Fibroblast of skin of back (primary cell): Measurements from ENCODE around the gene SLC2A11.
"Not testable (repeated sequence)": the region's sequence is repeated elsewhere in the genome, so short reads cannot be mapped to it uniquely, and the experiment has no call there.

ENCODE experiments used
- DNase-seq: peaks from one replicate; pipeline ENCODE4 v3.0.0-alpha.2; 2013

SLC2A11 gene

DNA sequence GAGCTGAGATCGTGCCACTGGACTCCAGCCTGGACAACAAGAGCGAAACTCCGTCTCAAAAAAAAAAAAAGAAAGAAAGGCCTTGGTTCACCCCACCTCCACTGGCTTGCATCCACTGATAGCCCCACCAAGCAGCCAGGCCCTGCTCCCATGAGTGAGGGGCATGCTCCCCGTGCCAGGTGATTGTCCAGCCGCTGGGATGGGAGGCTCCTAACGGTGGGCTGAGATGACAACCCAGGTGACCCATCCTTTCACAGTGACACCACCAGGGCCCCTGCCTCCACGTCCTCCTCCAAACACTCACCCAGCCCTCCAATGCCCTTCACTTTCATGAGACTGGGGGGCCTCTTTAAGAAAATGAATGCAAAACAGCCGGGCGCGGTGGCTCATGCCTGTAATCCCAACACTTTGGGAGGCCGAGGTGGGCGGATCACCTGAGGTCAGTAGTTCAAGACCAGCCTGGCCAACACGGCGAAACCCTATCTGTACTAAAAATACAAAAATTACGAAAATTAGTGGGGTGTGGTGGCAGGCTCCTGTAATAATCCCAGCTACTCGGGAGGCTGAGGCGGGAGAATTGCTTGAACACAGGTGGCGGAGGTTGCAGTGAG, 10.3 kb upstream of the SLC2A11 start:
- no peak for DNase-seq

DNA sequence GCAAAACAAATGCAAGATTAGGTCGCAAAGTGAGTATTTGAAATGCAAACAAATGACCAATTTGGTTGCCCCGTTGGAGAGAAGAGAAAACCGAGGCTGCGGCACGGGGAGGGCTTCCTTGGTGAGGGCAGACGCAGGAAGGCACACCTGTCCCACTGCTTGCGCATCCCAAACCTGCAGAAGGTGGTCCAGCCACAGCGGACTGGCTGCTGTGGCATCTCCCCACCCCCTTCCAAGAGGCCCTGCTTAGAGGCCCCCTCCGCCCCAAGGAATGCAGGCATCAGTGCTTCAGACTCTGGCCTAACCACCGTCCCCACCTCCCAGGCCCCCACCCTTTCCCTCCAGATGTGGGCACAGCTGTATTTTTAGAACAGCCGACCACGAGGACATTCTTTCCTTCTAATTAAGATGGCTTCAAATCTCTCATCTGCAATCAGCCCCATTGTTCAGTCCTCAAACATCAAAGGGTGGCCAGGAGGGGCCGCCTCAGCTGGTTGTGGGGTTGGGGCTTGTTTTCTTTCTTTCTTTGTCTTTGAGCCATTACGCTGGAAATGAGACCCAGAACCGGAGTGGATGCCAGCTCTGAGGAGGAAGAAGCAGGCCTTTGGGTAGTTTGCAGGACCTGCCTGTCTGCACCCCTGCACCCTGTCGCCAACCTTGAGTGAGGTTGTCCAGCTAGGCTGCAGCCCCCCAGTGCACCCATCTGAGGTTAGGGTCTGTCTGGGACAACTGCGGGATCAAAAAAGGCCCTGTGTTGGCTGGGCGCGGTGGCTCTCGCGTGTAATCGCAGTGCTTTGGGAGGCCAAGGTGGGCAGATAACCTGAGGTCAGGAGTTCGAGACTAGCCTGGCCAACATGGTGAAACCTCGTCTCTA, 9.4 kb upstream of the SLC2A11 start:
- DNase-seq, result no peak

DNA sequence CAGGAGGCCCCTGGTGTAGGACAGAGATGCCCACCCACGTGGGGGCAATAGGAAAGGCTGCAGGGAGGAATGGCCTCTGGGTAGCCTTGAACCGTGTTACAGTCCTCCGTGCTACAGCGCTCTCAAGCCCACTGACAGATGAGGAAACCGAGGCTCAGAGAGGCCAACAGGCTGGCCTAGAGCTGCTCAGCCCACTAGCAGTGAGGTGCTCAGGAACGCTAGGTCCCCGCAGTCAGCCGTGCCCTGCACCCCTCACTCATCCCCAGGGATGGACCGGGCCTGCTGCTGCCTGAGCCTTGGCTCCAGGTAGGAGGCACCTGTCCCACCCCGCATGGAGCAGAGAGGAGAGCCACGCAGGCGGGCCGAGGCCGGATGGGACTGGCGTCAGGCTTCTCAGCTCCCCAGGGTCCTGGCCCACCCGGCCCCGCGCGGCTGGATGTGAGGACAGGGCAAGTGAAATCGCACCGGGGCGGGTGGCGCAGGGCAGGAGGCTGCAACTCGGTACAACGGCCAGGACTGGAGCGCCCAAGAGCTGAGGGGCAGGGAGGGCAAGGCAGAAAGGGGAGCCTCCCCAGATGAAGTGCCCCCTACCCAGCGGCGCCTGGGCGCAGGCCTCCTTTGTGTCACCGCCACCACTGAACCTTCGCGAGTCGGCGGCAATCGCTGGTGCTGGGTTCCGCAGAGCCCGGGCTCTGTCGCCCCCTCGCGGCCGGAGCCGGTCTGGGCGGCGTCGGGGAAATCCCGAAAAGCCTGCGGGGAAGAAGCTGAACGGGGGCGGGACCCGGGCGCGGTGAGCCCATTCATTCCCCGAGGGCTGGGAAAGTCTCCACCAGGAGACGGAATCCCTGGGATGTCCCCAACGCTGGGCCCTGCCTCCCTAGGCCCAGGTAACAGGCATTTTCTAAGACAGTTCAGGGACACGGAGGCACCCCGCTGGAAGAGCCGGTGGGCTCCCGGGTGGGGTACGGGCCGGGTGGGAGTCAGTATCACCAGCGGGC, 8.4 kb upstream of the SLC2A11 start:
- DNase-seq, result peak; percentile 75

DNA sequence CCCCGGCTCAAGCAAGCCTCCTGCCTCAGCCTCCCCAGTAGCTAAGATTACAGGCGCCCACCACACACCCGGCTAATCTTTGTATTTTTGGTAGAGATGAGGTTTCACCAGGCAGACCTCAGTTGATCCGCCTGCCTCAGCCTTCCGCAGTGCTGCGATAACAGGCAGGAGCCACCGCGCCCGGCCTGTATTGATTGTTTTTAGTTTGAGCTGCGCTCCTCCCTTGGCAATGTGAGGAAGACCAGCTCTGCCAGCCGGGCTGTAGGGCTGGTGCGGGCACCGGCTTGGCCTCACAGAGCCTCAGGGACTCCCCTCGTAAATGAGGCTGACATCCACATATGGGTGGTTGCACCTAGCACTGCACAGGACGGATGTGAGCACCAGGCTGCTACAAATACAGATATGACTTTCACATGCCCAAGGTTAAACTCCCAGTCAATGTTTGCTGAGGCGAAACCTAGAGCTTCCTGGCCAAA, 7.5 kb upstream of the SLC2A11 start:
- no peak for DNase-seq

DNA sequence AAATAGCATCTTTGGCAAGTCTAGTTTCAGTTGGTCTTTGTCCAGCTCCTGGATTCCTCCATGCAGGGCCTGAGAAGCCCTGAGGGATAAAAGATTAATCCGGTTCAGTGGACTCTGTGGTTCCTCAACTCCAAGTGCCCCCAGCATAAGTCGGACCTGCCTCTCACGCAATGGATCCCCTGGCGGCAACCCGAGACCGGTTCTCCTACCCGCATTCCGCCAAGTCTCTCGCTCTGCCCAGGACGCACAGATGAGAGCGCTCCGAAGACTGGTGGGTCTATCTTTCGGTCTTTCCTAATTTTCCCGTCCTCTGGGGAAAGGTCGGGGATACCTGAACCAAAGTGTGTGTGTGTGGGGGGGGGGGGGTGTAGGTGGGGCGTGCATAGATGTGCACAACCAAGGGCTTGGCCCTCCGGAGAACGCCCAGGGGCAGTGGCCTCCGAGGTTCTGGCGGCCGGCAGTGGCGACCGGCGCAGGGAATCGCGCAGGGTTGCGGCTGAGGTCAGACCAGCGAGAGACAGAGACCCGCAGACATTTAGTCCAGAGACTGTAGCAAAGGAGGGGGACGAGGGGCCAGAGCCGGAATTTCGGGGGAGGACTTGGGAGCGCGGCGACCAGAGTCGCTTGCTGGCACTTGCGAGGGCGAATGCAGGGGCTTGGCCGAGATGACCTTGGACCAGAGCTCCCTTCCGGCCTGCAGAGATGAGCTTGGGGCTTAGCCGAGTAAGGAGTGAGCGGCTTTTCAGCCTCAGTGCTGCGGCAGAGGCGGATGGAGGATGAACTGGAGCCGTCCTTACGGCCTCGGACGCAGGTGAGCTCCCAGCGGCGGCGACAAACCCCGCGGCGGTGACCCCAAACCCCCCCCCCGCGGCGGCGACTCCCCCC, 712 bp upstream of the SLC2A11 start:
- peak; percentile 48 for DNase-seq

DNA sequence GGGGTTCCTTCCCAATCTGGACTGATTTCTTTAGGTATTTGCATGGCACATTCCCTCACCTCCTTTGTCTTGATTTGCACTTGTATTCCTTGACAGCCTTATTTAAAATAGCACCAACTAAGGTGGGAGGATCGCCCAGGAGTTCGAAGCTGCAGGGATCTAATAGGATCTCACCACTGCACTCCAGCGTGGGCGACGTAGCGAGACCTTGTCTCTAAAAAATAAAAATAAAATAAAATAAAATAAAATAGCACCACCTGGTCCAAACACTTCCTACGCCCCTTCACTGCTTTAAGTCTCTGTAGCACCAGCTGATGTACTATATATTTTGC, 775 bp downstream of the SLC2A11 start:
- no peak for DNase-seq

DNA sequence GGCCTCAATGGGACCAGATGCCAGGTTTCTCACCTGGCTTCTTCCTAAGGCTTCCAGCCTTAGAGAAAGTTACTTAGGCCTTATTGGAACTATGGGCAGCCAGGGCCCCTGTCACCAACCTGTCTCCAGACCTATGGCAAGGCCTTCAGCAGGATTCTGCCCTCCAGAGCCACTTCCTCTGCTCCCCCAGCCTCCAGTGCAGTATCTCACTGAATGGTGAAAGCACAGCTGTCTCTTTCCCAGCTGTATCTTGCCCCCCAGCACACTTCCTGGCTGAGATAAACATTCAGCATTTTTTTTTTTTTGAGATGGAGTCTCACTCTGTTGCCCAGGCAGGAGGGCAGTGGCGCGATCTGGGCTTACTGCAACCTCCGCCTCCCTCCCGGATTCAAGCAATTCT, 1.5 kb downstream of the SLC2A11 start:
- DNase-seq, result no peak

DNA sequence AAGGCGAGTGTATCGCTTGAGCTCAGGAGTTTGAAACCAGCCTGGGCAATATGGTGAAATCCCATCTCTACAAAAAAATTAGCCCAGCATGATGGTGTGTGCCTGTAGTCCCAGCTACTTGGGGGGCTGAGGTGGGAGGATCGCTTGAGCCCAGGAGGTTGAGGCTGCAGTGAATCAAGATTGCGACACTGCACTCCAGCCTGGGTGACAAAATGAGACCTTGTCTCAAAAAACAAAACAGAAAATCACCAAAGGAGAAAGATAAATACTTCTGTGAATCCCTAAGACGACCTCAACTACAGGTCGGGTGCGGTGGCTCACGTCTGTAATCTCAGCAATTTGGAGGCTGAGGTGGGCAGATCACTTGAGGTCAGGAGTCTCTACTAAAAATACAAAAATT, 2.5 kb downstream of the SLC2A11 start:
- not testable (repeated sequence) for DNase-seq

DNA sequence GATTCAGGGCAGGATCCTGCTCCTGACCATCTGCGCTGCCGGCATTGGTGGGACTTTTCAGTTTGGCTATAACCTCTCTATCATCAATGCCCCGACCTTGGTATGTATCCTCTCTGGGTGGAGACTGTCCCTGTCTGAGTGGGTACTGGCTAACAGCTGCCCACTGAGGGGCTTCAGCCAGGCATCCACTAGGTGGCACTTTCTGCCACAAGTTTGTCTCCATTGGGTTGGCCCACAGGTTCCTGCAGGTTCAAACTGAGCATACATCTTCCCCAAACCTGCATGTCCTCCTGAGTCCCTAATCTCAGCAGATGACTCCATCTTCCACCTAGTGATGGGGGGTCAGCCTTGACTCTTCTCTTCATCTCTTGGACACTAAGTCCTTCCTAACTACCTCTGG, 4.4 kb downstream of the SLC2A11 start:
- DNase-seq, result peak; percentile 44

DNA sequence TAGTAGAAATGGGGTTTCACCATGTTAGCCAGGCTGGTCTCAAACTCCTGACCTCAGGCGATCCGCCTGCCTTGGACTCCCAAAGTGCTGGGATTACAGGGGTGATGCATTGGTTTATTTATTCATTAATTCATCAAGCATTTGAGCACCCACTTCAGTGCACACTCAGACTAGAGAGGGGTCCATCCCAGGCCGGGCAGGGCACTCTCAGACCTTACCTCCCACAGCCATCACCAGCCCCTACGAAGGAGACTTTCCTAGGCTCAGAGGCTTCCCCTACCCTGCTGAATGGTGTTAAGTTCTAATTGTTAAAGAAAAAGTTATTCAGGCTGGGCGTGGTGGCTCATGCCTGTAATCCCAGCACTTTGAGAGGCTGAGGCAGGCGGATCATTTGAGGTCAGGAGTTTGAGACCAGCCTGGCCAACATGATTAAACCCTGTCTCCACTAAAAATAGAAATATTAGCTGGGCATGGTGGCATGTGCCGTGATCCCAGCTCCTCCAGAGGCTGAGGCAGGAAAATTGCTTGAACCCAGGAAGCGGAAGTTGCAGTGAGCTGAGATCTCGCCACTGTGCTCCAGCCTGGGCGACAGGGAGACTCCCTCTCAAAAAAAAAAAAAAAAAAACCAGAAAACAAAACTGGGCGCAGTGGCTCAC, 7.0 kb downstream of the SLC2A11 start:
- DNase-seq, result not testable (repeated sequence)

DNA sequence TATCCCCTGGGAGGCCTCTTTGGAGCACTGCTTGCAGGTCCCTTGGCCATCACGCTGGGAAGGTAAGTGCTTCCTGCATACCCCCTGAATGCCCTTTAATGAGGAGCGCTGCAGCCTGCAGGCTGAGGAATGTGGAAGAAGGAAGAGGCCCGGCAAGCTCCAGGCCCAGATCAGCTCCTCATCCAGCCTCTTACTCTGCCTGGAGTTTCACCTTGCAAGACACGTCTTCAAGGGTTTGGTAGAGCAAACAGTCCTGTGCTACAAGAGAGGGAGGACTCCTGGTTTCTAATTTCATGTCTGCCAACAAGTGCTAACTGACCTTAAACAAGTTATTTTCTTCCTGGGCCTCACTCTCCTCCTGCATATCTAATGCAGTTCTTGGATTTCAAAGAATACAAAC, 10.9 kb downstream of the SLC2A11 start:
- no peak for DNase-seq

DNA sequence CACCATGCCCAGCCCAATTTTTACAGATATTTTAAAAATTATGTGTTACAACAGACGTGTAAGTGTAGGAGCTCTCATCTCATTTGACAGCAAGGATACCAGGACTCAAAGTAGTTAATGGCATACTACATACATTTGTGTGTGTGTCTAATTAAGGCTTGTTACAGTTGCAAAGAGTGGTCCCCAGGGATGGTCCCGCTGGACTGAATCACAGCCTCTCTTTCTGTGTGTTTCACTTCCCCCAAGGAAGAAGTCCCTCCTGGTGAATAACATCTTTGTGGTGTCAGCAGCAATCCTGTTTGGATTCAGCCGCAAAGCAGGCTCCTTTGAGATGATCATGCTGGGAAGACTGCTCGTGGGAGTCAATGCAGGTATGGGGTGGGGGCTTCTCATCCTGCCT, 17.2 kb downstream of the SLC2A11 start:
- peak; percentile 38 for DNase-seq

DNA sequence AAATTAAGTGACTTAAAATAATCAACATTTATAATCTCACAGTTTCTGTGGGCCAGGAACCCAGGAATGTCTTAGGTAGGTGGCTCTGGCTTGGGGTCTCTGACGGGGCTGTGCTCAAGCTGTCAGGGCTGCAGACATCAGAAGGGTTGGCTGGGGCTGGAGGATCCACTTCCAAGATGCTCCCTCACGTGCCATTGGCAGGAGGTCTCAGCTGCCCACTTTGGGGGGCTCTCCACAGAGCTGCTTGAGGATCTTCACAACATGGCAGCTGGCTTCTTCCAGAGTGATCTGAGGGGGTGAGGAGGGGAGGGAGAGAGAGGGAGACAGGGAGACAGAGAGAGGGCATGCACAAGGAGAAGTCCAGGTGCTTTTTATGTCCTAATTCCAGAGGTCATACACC, 18.1 kb downstream of the SLC2A11 start:
- DNase-seq, result no peak

DNA sequence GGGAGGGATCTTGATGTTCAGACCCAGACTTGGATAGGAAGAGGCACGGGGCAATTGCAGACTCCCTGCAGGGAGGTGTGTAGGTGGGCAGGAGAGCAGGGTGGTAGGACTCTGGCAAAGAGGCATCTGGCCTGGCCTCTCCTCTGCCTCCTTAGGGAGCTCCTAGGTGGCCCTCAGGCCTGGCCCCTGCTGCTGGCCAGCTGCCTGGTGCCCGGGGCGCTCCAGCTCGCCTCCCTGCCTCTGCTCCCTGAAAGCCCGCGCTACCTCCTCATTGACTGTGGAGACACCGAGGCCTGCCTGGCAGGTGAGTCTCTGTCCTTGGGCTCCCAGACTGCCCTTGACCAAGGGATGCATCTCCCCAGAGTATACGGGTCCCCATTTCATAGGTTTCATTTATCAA, 19.9 kb downstream of the SLC2A11 start:
- DNase-seq, result no peak

DNA sequence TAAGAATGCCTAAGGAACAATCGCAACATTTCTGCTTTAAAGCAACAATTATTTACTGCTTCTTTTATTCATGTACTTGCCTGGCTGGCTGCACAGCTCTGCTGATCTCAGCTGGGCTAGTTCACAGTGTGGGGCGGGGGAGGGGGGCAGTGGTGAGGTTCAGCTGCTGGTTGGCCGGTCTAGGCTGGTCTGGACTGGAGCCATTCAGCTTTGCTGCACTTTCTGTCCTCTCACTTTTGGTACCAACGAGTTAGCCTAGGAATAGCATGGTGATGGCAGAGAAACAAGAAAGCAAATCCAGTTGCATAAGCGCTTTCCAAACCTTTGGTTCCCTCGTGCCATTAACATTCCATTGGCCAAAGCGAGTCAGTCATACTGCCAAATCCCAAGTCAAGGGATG, 20.5 kb downstream of the SLC2A11 start:
- no peak for DNase-seq

DNA sequence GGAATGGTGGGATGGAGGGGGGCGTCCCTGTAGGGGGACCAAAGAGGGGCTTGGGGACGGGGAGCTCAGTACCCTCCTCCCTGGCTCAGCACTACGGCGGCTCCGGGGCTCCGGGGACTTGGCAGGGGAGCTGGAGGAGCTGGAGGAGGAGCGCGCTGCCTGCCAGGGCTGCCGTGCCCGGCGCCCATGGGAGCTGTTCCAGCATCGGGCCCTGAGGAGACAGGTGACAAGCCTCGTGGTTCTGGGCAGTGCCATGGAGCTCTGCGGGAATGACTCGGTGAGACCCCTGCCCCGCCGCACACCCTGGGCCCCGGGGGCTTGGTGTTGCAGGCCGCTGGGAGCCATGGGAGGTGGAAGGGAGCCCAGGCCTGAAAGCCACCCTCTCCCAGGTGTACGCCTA, 24.7 kb downstream of the SLC2A11 start:
- no peak for DNase-seq

DNA sequence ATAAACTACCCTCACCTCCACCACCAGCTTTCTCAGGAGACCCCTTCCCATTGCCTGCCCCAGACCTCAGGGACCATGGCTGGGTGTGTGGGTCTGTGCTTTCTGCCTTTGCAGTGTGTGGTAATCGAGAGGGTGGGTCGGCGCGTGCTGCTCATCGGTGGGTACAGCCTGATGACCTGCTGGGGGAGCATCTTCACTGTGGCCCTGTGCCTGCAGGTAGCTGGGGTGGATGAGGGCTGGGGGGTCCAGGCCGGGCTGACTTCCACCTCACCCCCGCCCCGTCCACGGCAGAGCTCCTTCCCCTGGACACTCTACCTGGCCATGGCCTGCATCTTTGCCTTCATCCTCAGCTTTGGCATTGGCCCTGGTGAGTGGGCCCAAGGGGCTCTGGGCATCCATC, 26.0 kb downstream of the SLC2A11 start:
- no peak for DNase-seq

DNA sequence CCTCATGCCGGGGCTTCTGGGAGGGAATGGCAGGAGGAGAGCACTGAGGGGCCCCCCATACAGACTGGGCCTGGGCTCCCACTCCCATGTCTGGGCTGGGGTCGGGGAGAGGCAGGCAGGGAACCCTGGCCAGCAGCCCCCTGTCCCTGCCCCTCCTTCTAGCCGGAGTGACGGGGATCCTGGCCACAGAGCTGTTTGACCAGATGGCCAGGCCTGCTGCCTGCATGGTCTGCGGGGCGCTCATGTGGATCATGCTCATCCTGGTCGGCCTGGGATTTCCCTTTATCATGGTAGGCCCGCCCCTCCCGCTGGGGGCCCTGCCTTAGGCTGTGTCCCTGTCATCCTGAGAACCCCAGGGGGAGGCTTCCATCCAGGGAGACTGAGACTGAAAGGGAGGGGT, 26.5 kb downstream of the SLC2A11 start:
- DNase-seq, result no peak

DNA sequence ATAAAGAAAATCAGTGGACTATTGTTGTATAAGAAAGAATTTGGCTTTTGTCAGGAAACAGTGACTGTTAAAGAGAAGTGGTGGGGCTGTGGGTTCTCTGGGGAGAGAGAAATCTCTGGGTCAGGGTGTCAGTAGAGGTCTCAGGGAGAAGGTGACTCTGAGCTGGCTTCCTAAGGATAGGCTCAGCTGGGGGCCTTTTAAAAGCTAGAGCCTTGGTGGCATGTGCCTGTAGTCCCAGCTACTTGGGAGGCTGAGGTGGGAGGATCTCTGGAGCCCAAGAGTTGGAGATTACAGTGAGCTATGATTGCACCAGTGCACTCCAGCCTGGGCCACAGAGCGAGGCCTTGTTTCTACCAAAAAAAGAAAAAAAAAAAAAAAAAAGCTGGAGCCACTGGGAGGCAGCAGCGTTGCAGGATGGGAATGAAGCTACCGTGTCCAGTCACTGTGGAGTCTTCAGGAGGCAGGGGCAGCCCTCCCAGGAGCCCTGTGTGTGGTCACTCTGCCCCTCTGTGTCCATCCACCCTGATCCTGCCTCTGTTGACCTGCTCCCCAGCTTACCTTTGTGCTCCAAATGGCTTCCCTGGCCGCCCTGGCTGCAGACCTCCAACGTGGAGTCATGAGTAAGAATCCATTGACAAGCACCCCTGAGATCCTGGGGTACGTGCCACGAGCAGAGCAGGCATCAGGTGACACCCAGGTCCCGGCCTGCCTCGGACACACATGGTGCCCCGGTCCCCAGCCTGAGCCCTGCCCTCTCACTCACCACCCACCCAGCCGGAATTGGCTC, 31.1 kb downstream of the SLC2A11 start:
- peak; percentile 25 for DNase-seq

DNA sequence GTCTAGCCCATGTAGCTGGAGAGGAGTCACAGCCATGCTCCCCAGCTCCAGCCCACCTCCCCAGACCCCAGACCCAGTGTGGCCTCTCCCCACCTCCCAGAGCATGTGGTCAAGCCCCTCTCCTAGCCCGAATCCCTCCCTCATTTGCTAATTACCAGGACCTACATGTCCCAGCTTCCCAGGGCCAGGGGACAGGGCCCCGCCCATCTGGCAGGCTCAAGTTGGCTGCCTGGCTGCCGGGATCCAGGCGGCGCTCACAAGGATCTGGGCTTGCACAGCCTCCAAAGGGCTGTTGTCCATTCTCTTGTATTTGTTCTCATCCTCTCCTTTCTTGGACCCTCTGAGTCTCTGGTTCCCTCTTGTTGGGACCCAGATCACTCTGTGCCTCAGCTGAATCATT, 31.9 kb downstream of the SLC2A11 start:
- no peak for DNase-seq

DNA sequence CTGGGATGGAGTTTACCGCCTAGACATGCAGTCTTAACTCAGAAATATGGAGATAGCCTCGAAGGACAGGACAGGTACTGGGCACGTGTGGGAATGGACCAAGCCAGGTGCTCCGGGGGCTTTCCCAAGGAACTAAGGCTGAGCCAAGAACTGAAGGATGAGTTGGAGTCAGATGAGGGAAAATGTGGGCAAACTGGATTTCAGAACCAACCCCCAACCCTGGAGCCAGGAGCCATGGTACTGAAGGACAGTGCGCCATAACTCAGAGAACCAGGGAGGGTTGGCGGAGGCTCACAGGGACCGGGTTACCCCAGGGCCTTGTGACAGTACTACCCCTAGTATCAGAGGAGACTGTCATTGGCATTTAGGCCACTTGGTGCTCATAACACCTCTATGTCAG, 34.1 kb downstream of the SLC2A11 start:
- no peak for DNase-seq
